HT1080 (cell line): ENCODE measurements around the gene LMO7. TPM values are rescaled to one million over a fixed set of nuclear protein-coding genes. Genes with fewer than 3 reads are reported as not detected.

Experiments
- DNase-seq: peaks from one replicate; pipeline ENCODE4 v3.0.0-alpha.2; 2015; ENCODE audit warnings: low read depth
- polyA plus RNA-seq, 2 experiments: library from polyadenylated mRNA; depleted of rRNA; stranded (reverse); fragments of >200 nt; gene quantifications; 2 replicates each; pipeline ENCODE4 v1.2.3, GENCODE V29; 2015
- total RNA-seq: library from RNA; depleted of rRNA; stranded (reverse); fragments of >200 nt; shearing (Covaris generic); gene quantifications from 2 replicates; pipeline ENCODE4 v1.2.3, GENCODE V29; 2014; rRNA removed

LMO7 gene
- total RNA-seq, result 47.1 and 58.1 TPM in 2 replicates
- 27.6 and 35.0 TPM in 2 replicates for polyA plus RNA-seq (2015; cell fraction: cytosol; rRNA removed)
- 357 and 363 TPM in 2 replicates for polyA plus RNA-seq (2015; cell fraction: nucleus; rRNA removed)

- peak; percentile 54 for DNase-seq
Measured at GRCh38 chr13:75635828-75636435, at the start of gene LMO7. Gene LMO7, plus strand, starts transcription at chr13:75636330. Its CDS starts 328 bp downstream, at chr13:75636658.

- DNase-seq, result no peak
Measured at GRCh38 chr13:75587679-75588078, 48.5 kb upstream of the LMO7 start.

- DNase-seq, result no peak
Measured at GRCh38 chr13:75596657-75597182, 39.4 kb upstream of the LMO7 start.

GRCh38 chr13:75600371-75600770, 35.8 kb upstream of the LMO7 start:
- DNase-seq, result no peak

GRCh38 chr13:75603038-75603437, 33.1 kb upstream of the LMO7 start:
- DNase-seq, result no peak

GRCh38 chr13:75607447-75607846, 28.7 kb upstream of the LMO7 start:
- no peak for DNase-seq

GRCh38 chr13:75610466-75610865, 25.7 kb upstream of the LMO7 start:
- DNase-seq, result no peak

GRCh38 chr13:75612354-75612753, 23.8 kb upstream of the LMO7 start:
- no peak for DNase-seq

- DNase-seq, result no peak
Measured at GRCh38 chr13:75617230-75617629, 18.9 kb upstream of the LMO7 start.

GRCh38 chr13:75618308-75618707, 17.8 kb upstream of the LMO7 start:
- no peak for DNase-seq

- no peak for DNase-seq
Measured at GRCh38 chr13:75620020-75620419, 16.1 kb upstream of the LMO7 start.

- DNase-seq, result peak; percentile 36
Measured at GRCh38 chr13:75621147-75621546, 15.0 kb upstream of the LMO7 start.

- no peak for DNase-seq
Measured at GRCh38 chr13:75628801-75629200, 7.3 kb upstream of the LMO7 start.

GRCh38 chr13:75633285-75633684, 2.8 kb upstream of the LMO7 start:
- peak; percentile 90 for DNase-seq

GRCh38 chr13:75635101-75635827, 866 bp upstream of the LMO7 start:
- no peak for DNase-seq

GRCh38 chr13:75636436-75637180, 478 bp downstream of the LMO7 start:
- DNase-seq, result peak; percentile 50

GRCh38 chr13:75637181-75637750, 1.1 kb downstream of the LMO7 start:
- peak; percentile 28 for DNase-seq

- DNase-seq, result no peak
Measured at GRCh38 chr13:75639454-75639853, 3.3 kb downstream of the LMO7 start.

GRCh38 chr13:75641026-75641425, 4.9 kb downstream of the LMO7 start:
- DNase-seq, result no peak

GRCh38 chr13:75643182-75643581, 7.1 kb downstream of the LMO7 start:
- no peak for DNase-seq

- no peak for DNase-seq
Measured at GRCh38 chr13:75643693-75644092, 7.6 kb downstream of the LMO7 start.

GRCh38 chr13:75645141-75645540, 9.0 kb downstream of the LMO7 start:
- no peak for DNase-seq
